HG03280 (cell line): ENCODE results near the gene AQR.
"Not testable (repeated sequence)": the region's sequence is repeated elsewhere in the genome, so short reads cannot be mapped to it uniquely, and the experiment has no call there.

ENCODE experiments used
- ATAC-seq: cut with Tn5 transposase; IDR thresholded peaks from one replicate; pipeline ENCODE4 v1.9.1; 2021; ENCODE audit warnings: mild to moderate bottlenecking, moderate library complexity; ENCODE audit not compliant: unreplicated experiment

AQR gene

DNA sequence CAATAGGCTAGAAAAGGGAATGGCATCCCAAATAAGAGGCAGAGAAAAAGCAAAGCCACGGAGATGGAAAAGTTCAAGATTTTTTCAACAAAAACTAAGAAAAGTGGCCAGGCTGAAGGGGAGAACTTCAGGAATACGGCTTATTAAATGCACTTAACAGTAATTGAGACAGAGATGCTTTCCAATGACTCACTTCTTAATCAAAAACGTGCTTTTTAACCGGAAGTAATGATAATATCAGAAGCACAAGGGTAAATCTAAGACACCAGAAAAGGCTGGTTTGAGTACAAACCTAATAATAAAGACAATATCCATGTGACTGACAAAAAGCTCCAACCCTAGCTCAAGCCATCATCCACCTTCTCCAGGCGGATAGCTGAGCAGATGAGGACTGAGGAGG lies 149.4 kb downstream of the AQR start:
- no peak for ATAC-seq

DNA sequence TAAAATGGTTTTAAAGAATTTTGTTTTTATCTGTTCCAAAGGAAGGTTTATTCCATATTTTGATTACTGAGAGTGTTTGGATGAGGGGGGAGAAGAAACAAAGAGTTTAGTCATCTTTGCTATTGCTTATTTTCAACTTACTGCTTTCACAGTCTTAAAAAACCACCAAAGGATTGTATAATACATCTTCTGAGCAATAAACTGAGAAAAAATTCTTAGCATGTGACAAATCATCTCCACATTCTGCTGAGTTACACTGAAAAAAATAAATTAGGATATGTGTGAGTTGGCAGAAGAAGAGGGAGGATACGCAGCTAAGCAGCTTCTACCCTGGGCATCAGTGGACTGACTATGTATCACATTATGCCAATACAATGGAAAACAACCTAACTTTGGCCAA lies 151.0 kb downstream of the AQR start:
- ATAC-seq, result no peak

DNA sequence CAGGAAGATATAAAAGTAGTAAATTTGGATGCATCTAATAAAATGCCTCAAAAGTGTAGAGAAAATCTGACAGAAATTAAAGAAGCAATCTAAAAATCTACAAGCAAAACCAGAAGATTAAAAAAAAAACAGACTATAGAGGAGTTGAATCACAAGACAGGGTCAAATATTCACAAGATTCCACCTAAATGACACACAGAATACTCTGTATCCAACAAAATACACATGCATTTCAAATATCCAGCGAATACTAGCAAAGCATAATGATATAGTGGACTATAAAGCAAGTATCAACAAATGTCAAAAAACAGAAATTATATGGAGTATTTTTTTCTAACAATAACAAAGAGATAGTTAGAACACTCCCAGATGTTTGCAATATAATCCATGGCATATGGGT lies 153.7 kb downstream of the AQR start:
- ATAC-seq, result no peak

GRCh38 chr15:34813446-34814190 lies 155.9 kb downstream of the AQR start:
- ATAC-seq, result no peak

DNA sequence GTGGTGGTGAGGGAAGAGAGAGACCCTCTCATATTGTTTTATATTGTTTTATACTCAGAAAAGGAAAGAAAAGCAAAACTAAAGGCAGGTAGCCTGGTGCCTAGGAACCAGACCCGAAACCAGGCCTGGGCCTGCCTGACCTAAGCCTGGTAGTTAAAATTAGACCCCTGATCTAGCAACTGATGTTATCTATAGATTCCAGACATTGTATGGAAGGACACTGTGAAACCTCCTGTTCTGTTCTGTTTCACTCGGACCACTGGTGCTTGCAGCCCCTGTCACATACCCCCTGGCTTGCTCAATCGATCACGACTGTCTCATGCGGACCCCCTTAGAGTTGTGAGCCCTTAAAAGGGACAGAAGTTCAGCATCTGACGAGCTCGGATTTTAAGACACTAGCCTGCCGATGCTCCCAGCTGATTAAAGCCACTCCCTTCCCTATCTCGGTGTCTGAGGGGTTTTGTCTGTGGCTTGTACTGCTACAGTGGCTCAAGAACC lies 156.6 kb downstream of the AQR start:
- ATAC-seq, result not testable (repeated sequence)

GRCh38 chr15:34812369-34812768 lies 157.2 kb downstream of the AQR start:
- ATAC-seq, result no peak

GRCh38 chr15:34810443-34811129 lies 159.0 kb downstream of the AQR start:
- ATAC-seq, result no peak

DNA sequence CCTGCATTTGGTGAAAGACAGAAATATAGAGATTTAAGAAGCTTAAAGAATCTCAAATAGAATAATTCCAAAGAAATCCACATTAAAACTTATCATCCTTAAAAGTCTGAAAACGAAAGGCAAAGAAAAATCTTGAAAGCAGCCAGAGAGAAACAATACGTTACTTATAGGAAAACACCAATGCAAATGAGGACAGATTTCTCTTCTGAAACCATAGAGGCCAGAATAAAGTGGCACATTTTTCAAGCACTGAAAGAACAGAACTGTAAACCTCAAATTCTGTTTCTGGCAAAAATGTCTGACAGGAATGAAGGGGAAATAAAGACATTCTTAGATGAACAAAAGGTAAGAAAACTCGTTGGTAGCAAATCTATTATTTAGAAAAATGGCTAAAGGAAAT lies 160.4 kb downstream of the AQR start:
- ATAC-seq, result no peak

DNA sequence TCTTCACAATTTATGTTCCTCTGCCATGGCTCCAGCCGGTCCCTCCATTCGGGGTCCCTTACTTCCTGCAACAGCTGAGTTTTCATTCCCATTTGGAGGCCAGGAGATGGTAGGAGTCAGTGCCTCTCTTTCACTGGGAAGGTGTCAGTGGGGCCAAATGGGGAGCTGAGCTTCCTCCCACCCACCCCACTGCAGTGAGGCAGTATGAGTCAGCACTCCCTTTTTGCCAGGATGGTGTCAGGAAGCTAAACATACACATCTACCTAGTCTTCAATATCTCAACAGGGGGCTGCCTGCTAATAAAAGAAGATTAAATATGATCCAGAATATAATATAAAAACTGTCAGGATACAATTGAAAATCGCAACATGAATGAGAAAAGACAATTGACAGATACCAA lies 161.5 kb downstream of the AQR start:
- no peak for ATAC-seq

- ATAC-seq, result not testable (repeated sequence)
Measured at GRCh38 chr15:34807241-34807640, 162.3 kb downstream of the AQR start.

GRCh38 chr15:34804776-34805175 lies 164.8 kb downstream of the AQR start:
- ATAC-seq, result no peak

- no peak for ATAC-seq
Measured at GRCh38 chr15:34804113-34804512, 165.4 kb downstream of the AQR start.

DNA sequence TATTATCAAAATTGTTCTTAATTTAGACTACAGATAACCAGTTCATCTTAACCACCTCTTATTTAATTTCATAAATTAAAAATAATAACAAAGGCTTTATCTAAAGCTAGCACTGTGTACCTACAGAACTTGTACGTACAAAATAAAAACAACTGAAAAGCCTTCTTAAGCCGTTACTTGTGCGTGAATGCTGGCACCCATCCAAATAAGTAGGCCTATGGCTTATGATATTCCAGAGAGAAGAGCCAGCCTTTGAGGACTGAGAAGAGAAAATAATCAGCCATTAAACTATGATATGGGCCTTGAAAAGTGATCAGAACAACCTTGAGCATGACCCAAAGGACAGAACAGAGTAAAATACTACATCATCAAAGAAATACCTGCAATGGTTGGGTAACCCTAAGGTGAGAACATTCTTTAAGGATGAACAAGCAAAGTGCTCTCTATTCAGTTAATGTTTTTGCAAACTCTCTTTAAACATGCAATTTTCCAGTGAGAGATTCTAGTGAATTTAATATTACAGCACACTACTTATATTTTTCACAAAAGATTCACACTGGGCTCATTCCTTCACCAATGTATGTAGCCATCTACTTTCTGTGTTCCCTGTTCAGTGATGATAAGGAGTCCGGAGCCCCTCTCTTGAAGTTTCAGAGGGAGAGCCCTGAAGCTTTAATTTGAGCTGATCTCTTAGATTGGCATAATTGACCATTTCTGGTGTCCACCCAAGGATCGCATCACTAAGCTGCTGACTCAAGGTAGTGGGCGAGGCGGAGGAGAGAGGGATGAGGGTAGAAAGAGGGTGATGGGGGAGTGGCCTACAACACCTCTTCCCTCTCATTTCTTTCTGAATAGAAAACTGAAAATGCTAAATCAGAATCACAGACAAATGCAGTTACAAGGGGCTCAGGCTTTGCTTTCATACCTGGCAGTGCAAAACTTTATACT lies 166.5 kb downstream of the AQR start:
- ATAC-seq, result no peak

GRCh38 chr15:34802371-34802770 lies 167.2 kb downstream of the AQR start:
- no peak for ATAC-seq
